SK-N-SH treated with all-trans-retinoic acid at 6 μM for 48 hours (cell line): Measurements from ENCODE around the gene CWC15.

Experiments
- ATAC-seq: fragments of 200-7000 bp; cut with Tn5 transposase; 3 replicates; pipeline ENCODE4 v1.9.1; 2020; ENCODE audit warnings: mild to moderate bottlenecking, moderate library complexity
- ARNTL ChIP-seq: fragments of 450-650 bp; formaldehyde crosslinking; IDR thresholded peaks from 2 replicates; pipeline ENCODE4 v1.5.0; 2020; ENCODE audit warnings: low read depth, mild to moderate bottlenecking, moderate library complexity, borderline replicate concordance
- BACH2 ChIP-seq: fragments of 250-450 bp; sonication (Bioruptor Pico); IDR thresholded peaks from 2 replicates; pipeline ENCODE4 v1.9.0; 2021; ENCODE audit warnings: mild to moderate bottlenecking, borderline replicate concordance
- CSDC2 ChIP-seq: fragments of 250-450 bp; sonication (Bioruptor Pico); IDR thresholded peaks from 2 replicates; pipeline ENCODE4 v1.5.0; 2020; ENCODE audit warnings: mild to moderate bottlenecking, moderate library complexity
- ESRRG ChIP-seq: fragments of 250-450 bp; sonication (Bioruptor Pico); IDR thresholded peaks from 2 replicates; pipeline ENCODE4 v1.6.1; 2021; ENCODE audit warnings: mild to moderate bottlenecking
- GLIS3 ChIP-seq: fragments of 250-450 bp; sonication (Bioruptor Pico); IDR thresholded peaks from 2 replicates; pipeline ENCODE4 v1.5.0; 2020; ENCODE audit warnings: mild to moderate bottlenecking, moderate library complexity
- ISL1 ChIP-seq: fragments of 250-450 bp; sonication (Bioruptor Pico); IDR thresholded peaks from 2 replicates; pipeline ENCODE4 v2.1.2; 2022; ENCODE audit warnings: mild to moderate bottlenecking, moderate library complexity
- OSR1 ChIP-seq: fragments of 250-450 bp; sonication (Bioruptor Pico); IDR thresholded peaks from 2 replicates; pipeline ENCODE4 v1.8.0; 2022; ENCODE audit warnings: moderate library complexity, mild to moderate bottlenecking, inconsistent platforms
- PPARA ChIP-seq: fragments of 250-450 bp; sonication (Bioruptor Pico); IDR thresholded peaks from 2 replicates; pipeline ENCODE4 v1.5.0; 2020; ENCODE audit warnings: mild to moderate bottlenecking, borderline replicate concordance
- RARB ChIP-seq: fragments of 250-450 bp; sonication (Bioruptor Pico); IDR thresholded peaks from 2 replicates; pipeline ENCODE4 v1.8.0; 2021; ENCODE audit warnings: mild to moderate bottlenecking, moderate library complexity
- SNAI2 ChIP-seq: fragments of 250-450 bp; sonication (Bioruptor Pico); IDR thresholded peaks from 2 replicates; pipeline ENCODE4 v1.5.0; 2020; ENCODE audit warnings: mild to moderate bottlenecking, moderate library complexity
- TCF4 ChIP-seq: fragments of 250-450 bp; sonication (Bioruptor Pico); IDR thresholded peaks from 2 replicates; pipeline ENCODE4 v1.8.0; 2021; ENCODE audit warnings: mild to moderate bottlenecking, moderate library complexity, borderline replicate concordance
- TOX ChIP-seq: fragments of 250-450 bp; sonication (Bioruptor Pico); IDR thresholded peaks from 2 replicates; pipeline ENCODE4 v1.8.0; 2021; ENCODE audit warnings: mild to moderate bottlenecking, moderate library complexity, borderline replicate concordance
- TSHZ2 ChIP-seq: fragments of 250-450 bp; sonication (Bioruptor Pico); IDR thresholded peaks from 2 replicates; pipeline ENCODE4 v1.5.0; 2020; ENCODE audit warnings: mild to moderate bottlenecking, moderate library complexity
- ZC3H10 ChIP-seq: fragments of 250-450 bp; sonication (Bioruptor Pico); IDR thresholded peaks from 2 replicates; pipeline ENCODE4 v1.5.1; 2021; ENCODE audit warnings: mild to moderate bottlenecking, moderate library complexity
- ZFP3 ChIP-seq: fragments of 250-450 bp; sonication (Bioruptor Pico); IDR thresholded peaks from 2 replicates; pipeline ENCODE4 v1.5.0; 2020; ENCODE audit warnings: mild to moderate bottlenecking, moderate library complexity
- ZFP30 ChIP-seq: fragments of 450-650 bp; formaldehyde crosslinking; IDR thresholded peaks from 2 replicates; pipeline ENCODE4 v1.5.0; 2022; ENCODE audit warnings: mild to moderate bottlenecking, moderate library complexity
- ZNF565 ChIP-seq: fragments of 450-650 bp; formaldehyde crosslinking; conservative IDR thresholded peaks from 2 replicates; pipeline ENCODE4 v1.5.0; 2020; ENCODE audit warnings: low read depth, mild to moderate bottlenecking, moderate library complexity
- ZNF70 ChIP-seq: fragments of 450-650 bp; formaldehyde crosslinking; IDR thresholded peaks from 2 replicates; pipeline ENCODE4 v1.5.0; 2020; ENCODE audit warnings: mild to moderate bottlenecking, moderate library complexity
- ZNF8 ChIP-seq: fragments of 450-650 bp; formaldehyde crosslinking; IDR thresholded peaks from 2 replicates; pipeline ENCODE4 v1.5.0; 2020; ENCODE audit warnings: mild to moderate bottlenecking, moderate library complexity
- TF ChIP-seq, protein P1 (sequence below): fragments of 250-450 bp; sonication (Bioruptor Pico); IDR thresholded peaks from 2 replicates; pipeline ENCODE4 v1.8.0; 2020; ENCODE audit warnings: mild to moderate bottlenecking, moderate library complexity, borderline replicate concordance
- TF ChIP-seq, protein P2 (sequence below): fragments of 250-450 bp; sonication (Bioruptor Pico); IDR thresholded peaks from 2 replicates; pipeline ENCODE4 v1.8.0; 2021; ENCODE audit warnings: low read depth, mild to moderate bottlenecking, moderate library complexity, borderline replicate concordance
- TF ChIP-seq, protein P3 (sequence below): fragments of 250-450 bp; sonication (Bioruptor Pico); IDR thresholded peaks from 2 replicates; pipeline ENCODE4 v1.5.1; 2020; ENCODE audit warnings: low read depth, mild to moderate bottlenecking, moderate library complexity

The CWC15 gene

DNA sequence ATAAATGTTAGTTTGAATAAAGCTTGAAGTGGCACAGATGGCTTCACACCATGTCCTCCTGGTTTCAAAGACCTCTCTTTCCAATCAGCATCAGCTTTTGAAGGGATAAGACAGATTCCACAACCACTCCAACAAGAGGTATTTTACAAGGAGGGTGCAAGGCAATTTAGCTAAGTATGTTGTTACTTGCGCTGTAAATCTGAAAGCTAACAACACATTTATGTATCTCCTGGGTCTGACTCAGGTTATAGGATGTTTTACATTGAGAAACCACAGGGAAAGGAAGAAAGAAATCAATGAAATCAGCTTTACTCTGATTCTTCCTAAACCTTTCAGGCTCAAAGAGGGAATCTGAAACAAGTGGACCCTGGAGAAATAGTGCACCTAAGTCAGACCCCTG is 12.1 kb downstream of the CWC15 start:
- no peak for ATAC-seq
- TF ChIP-seq RARB (no peak), ESRRG (CRISPR knock-in tag) (no peak), ZC3H10 (CRISPR knock-in tag) (no peak), TSHZ2 (CRISPR knock-in tag) (no peak), ZFP3 (CRISPR knock-in tag) (no peak), ISL1 (CRISPR knock-in tag) (no peak), ZNF8 (CRISPR knock-in tag) (no peak), OSR1 (no peak), ZNF70 (no peak), BACH2 (no peak), SNAI2 (CRISPR knock-in tag) (no peak), PPARA (CRISPR knock-in tag) (no peak)
- TF ChIP-seq, protein P1, sequence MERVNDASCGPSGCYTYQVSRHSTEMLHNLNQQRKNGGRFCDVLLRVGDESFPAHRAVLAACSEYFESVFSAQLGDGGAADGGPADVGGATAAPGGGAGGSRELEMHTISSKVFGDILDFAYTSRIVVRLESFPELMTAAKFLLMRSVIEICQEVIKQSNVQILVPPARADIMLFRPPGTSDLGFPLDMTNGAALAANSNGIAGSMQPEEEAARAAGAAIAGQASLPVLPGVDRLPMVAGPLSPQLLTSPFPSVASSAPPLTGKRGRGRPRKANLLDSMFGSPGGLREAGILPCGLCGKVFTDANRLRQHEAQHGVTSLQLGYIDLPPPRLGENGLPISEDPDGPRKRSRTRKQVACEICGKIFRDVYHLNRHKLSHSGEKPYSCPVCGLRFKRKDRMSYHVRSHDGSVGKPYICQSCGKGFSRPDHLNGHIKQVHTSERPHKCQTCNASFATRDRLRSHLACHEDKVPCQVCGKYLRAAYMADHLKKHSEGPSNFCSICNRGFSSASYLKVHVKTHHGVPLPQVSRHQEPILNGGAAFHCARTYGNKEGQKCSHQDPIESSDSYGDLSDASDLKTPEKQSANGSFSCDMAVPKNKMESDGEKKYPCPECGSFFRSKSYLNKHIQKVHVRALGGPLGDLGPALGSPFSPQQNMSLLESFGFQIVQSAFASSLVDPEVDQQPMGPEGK (CRISPR knock-in tag): no peak
- TF ChIP-seq, protein P2, sequence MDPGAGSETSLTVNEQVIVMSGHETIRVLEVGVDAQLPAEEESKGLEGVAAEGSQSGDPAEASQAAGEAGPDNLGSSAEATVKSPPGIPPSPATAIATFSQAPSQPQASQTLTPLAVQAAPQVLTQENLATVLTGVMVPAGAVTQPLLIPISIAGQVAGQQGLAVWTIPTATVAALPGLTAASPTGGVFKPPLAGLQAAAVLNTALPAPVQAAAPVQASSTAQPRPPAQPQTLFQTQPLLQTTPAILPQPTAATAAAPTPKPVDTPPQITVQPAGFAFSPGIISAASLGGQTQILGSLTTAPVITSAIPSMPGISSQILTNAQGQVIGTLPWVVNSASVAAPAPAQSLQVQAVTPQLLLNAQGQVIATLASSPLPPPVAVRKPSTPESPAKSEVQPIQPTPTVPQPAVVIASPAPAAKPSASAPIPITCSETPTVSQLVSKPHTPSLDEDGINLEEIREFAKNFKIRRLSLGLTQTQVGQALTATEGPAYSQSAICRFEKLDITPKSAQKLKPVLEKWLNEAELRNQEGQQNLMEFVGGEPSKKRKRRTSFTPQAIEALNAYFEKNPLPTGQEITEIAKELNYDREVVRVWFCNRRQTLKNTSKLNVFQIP (CRISPR knock-in tag): no peak
- TF ChIP-seq, all 23 proteins: peak for 0

DNA sequence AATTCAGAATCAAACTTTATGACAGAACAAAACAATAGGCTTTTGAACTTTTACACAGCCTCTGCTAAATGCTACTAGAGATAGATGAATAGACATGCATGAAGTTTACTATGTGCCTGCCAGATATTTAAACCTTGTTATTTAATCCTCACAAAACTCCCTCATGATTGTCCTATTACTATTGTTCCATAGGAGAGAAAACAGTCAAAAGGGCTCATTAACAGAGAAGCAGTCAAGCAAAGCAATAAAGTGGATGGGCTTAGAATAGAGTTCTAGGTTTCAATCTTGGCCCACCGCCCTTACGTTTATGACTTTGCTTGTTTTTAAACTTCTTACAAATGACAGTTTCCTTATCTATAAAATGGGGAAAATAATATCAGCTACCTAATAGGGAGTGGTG is 12.9 kb downstream of the CWC15 start:
- TF ChIP-seq TCF4 (CRISPR knock-in tag): no peak
- no peak for TF ChIP-seq GLIS3 (CRISPR knock-in tag)
- no peak for TF ChIP-seq ZNF565 (CRISPR knock-in tag)
- no peak for TF ChIP-seq CSDC2
- no peak for TF ChIP-seq TOX (CRISPR knock-in tag)
- TF ChIP-seq ZNF70: no peak
- TF ChIP-seq, protein P1 (CRISPR knock-in tag): no peak
- no peak for TF ChIP-seq ZFP30 (CRISPR knock-in tag)
- no peak for TF ChIP-seq BACH2
- TF ChIP-seq, protein P2 (CRISPR knock-in tag): no peak
- TF ChIP-seq ISL1 (CRISPR knock-in tag): no peak
- TF ChIP-seq, protein P3, sequence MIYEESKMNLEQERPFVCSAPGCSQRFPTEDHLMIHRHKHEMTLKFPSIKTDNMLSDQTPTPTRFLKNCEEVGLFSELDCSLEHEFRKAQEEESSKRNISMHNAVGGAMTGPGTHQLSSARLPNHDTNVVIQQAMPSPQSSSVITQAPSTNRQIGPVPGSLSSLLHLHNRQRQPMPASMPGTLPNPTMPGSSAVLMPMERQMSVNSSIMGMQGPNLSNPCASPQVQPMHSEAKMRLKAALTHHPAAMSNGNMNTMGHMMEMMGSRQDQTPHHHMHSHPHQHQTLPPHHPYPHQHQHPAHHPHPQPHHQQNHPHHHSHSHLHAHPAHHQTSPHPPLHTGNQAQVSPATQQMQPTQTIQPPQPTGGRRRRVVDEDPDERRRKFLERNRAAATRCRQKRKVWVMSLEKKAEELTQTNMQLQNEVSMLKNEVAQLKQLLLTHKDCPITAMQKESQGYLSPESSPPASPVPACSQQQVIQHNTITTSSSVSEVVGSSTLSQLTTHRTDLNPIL (CRISPR knock-in tag): no peak
- TF ChIP-seq SNAI2 (CRISPR knock-in tag): no peak
- TF ChIP-seq ARNTL (CRISPR knock-in tag): no peak
- TF ChIP-seq ESRRG (CRISPR knock-in tag): no peak
- no peak for TF ChIP-seq PPARA (CRISPR knock-in tag)
- no peak for TF ChIP-seq OSR1
- no peak for TF ChIP-seq ZC3H10 (CRISPR knock-in tag)
- TF ChIP-seq TSHZ2 (CRISPR knock-in tag): no peak

More for the DNA sequence above, 12.9 kb downstream of the CWC15 start:
- ATAC-seq: no peak
